OCI-LY1 (cell line): ENCODE results near the gene DCAF15.

Source experiments
- EZH2 ChIP-seq: fragments of 200-600 bp; sonication (generic), shearing (Covaris generic); IDR thresholded peaks from 2 replicates; pipeline ENCODE4 v1.8.0; 2017; ENCODE audit warnings: borderline replicate concordance, mixed run types, mild to moderate bottlenecking, antibody characterized with exemption, low read length, moderate library complexity, mixed read lengths
- TF ChIP-seq, protein P1 (sequence below): fragments of 200-600 bp; sonication (generic), shearing (Covaris generic); IDR thresholded peaks from 2 replicates; pipeline ENCODE4 v1.5.1; 2017; ENCODE audit warnings: mild to moderate bottlenecking, antibody characterized with exemption, low read length, moderate library complexity, mixed read lengths

DNA sequence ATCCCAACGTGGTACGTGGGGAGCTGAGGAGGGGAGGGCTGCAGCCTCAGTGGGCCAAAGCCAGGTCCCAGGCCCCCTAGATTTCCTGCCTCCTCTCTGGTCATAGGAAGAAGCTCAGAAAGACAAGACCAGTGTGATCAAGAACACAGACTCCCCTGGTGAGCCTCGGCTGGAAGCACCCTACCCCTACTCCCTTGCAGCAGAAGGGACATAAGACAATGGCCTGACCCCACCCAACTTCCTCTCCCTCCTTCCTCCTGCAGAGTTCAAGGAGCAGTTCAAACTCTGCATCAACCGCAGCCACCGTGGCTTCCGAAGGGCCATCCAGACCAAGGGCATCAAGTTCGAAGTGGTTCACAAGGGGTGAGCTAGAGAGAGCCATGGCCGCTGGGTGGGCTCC, 25.6 kb upstream of the DCAF15 start:
- TF ChIP-seq, protein P1, sequence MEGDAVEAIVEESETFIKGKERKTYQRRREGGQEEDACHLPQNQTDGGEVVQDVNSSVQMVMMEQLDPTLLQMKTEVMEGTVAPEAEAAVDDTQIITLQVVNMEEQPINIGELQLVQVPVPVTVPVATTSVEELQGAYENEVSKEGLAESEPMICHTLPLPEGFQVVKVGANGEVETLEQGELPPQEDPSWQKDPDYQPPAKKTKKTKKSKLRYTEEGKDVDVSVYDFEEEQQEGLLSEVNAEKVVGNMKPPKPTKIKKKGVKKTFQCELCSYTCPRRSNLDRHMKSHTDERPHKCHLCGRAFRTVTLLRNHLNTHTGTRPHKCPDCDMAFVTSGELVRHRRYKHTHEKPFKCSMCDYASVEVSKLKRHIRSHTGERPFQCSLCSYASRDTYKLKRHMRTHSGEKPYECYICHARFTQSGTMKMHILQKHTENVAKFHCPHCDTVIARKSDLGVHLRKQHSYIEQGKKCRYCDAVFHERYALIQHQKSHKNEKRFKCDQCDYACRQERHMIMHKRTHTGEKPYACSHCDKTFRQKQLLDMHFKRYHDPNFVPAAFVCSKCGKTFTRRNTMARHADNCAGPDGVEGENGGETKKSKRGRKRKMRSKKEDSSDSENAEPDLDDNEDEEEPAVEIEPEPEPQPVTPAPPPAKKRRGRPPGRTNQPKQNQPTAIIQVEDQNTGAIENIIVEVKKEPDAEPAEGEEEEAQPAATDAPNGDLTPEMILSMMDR = no peak
- no peak for TF ChIP-seq EZH2
